ENCODE measurements around the gene ARHGEF16.

DNA sequence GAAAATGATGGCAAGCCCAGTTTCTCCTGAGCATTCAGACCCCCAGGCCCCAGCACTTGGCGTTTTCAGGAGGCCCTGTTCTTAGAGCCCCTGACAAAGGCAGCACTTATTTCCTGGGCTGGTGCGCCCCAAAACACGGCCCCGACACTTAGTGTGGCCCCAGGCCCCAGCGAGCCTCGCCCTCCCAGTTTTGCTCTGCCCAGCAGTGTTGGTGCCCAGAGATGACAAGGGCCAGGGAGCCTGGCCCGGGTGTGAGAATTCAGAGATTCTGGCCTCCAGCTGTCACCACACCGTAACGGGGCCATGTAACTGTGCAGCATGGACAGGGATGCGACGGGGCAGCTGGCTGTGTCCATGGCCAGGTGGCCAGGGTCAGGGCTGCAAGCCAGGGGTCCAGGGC, 18.0 kb upstream of the ARHGEF16 start:
- no peak for TF ChIP-seq POLR2A (IDR thresholded peaks at IDR 0.05)
- TF ChIP-seq, protein P1, sequence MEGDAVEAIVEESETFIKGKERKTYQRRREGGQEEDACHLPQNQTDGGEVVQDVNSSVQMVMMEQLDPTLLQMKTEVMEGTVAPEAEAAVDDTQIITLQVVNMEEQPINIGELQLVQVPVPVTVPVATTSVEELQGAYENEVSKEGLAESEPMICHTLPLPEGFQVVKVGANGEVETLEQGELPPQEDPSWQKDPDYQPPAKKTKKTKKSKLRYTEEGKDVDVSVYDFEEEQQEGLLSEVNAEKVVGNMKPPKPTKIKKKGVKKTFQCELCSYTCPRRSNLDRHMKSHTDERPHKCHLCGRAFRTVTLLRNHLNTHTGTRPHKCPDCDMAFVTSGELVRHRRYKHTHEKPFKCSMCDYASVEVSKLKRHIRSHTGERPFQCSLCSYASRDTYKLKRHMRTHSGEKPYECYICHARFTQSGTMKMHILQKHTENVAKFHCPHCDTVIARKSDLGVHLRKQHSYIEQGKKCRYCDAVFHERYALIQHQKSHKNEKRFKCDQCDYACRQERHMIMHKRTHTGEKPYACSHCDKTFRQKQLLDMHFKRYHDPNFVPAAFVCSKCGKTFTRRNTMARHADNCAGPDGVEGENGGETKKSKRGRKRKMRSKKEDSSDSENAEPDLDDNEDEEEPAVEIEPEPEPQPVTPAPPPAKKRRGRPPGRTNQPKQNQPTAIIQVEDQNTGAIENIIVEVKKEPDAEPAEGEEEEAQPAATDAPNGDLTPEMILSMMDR (IDR thresholded peaks at IDR 0.05) = no peak

Data from body of pancreas (tissue), 4 donors.